Left ventricle myocardium inferior (tissue), 1 donor: ENCODE data around the gene ZNF221. TPM values are rescaled to one million over a fixed set of nuclear protein-coding genes. Genes with fewer than 3 reads are reported as not detected.

Experiments
- DNase-seq: peaks from one replicate; pipeline ENCODE4 v3.0.0-alpha.2; 2020
- H3K27ac ChIP-seq: fragments of 200-600 bp; replicated peaks from 2 replicates; pipeline ENCODE4 v1.8.0; 2021
- H3K27me3 ChIP-seq: fragments of 200-600 bp; 2 replicates; pipeline ENCODE4 v1.8.0; 2021; ENCODE audit warnings: low read depth
- H3K36me3 ChIP-seq: fragments of 200-600 bp; 2 replicates; pipeline ENCODE4 v1.8.0; 2021
- H3K4me1 ChIP-seq: fragments of 200-600 bp; 2 replicates; pipeline ENCODE4 v1.8.0; 2021
- H3K4me3 ChIP-seq: fragments of 200-600 bp; 2 replicates; pipeline ENCODE4 v1.8.0; 2021; ENCODE audit warnings: mild to moderate bottlenecking, moderate library complexity
- H3K9me3 ChIP-seq: fragments of 200-600 bp; replicated peaks from 2 replicates; pipeline ENCODE4 v1.8.0; 2021
- intact Hi-C: fragments of 100-400 bp; cut with micrococcal nuclease; formaldehyde crosslinking; loops from one replicate; pipeline ENCODE4 v1.11.0; 2022
- total RNA-seq: library from RNA; stranded (reverse); fragmentation: NEBNext Ultra II Directional; extraction: Animal tissue kit (Norgen Biotek cat#: 25700); gene quantifications from one replicate; pipeline ENCODE4 v1.2.1, GENCODE V29; 2021
- TF ChIP-seq, protein P1 (sequence below): fragments of 200-600 bp; IDR thresholded peaks from 2 replicates; pipeline ENCODE4 v1.8.0; 2021; ENCODE audit warnings: antibody characterized with exemption, mild to moderate bottlenecking, borderline replicate concordance
- donor health status: DM: no; HTN: yes; CAD: no; lungs with severe emphysema.

The ZNF221 gene
- total RNA-seq, 1 donor from 2014 or later: 3.7 TPM

DNA sequence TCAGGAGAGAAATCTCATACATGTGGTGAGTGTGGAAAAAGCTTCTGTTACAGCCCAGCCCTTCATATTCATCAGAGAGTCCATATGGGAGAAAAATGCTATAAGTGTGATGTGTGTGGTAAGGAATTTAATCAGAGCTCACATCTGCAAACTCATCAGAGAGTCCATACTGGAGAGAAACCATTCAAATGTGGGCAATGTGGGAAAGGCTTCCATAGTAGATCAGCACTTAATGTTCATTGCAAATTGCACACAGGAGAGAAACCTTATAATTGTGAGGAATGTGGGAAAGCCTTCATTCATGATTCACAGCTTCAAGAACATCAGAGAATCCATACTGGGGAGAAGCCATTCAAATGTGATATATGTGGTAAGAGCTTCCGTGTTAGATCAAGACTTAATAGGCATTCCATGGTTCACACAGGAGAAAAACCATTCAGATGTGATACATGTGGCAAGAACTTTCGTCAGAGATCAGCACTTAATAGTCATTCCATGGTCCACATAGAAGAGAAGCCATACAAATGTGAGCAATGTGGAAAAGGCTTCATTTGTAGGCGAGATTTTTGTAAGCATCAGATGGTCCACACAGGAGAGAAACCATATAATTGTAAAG lies 15.2 kb downstream of the ZNF221 start:
- Histone ChIP-seq H3K9me3 (peaks cover 100% of the 10 kb centered on the region), H3K36me3 (peaks cover 99% of the 10 kb centered on the region), H3K4me3 (no peak overlapping the region), H3K27ac (no peak overlapping the region), H3K27me3 (no peaks in the 10 kb centered on the region), H3K4me1 (no peaks in the 10 kb centered on the region)
- TF ChIP-seq, protein P1, sequence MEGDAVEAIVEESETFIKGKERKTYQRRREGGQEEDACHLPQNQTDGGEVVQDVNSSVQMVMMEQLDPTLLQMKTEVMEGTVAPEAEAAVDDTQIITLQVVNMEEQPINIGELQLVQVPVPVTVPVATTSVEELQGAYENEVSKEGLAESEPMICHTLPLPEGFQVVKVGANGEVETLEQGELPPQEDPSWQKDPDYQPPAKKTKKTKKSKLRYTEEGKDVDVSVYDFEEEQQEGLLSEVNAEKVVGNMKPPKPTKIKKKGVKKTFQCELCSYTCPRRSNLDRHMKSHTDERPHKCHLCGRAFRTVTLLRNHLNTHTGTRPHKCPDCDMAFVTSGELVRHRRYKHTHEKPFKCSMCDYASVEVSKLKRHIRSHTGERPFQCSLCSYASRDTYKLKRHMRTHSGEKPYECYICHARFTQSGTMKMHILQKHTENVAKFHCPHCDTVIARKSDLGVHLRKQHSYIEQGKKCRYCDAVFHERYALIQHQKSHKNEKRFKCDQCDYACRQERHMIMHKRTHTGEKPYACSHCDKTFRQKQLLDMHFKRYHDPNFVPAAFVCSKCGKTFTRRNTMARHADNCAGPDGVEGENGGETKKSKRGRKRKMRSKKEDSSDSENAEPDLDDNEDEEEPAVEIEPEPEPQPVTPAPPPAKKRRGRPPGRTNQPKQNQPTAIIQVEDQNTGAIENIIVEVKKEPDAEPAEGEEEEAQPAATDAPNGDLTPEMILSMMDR: no peak
- no peak for DNase-seq
- intact Hi-C loops: no loop called here

DNA sequence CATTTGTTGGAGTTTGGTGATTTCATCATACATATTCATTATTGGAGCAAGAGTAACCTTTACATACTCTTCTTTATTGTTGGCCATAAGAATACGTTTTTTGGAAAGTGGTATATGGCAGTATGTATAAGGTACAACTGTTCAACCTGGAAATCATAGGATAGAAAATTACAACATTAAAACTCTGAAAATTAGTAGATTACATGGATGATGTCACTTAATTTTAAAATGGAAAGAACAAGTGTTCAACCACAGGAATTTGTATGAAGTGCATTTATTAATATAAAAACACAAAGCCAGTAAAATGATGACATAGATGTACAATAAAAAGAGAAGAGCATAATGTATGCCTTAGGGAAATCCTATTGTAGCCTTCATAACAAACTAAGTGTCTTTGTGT lies 25.7 kb downstream of the ZNF221 start:
- peaks cover 11% of the 10 kb centered on the region for H3K36me3 ChIP-seq
- intact Hi-C loops: no loop called here
- peaks cover 100% of the 10 kb centered on the region for H3K9me3 ChIP-seq
- H3K4me1 ChIP-seq: no peaks in the 10 kb centered on the region
- H3K27me3 ChIP-seq: no peaks in the 10 kb centered on the region
- TF ChIP-seq, protein P1: no peak
- no peak for DNase-seq
- no peak overlapping the region for H3K27ac ChIP-seq
- no peak overlapping the region for H3K4me3 ChIP-seq

DNA sequence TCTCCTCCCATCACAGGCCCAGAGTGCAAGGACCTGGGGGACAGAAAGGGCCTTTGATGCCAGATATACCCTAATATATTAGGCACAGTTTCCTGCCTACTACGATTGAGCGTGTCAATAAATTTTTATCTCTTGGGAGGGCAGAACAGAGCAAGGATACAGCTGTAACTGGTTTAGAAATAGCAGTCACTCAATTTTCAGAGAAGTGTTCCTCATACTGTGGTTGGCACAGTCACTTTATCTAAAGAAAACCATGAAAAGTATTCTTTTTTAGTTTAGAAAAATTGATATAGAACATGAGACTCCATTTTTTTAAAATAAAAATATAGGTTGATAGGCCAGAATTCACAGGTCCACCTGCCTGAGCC lies 32.5 kb downstream of the ZNF221 start:
- no peak for DNase-seq
- TF ChIP-seq, protein P1: no peak
- Histone ChIP-seq H3K27me3 (no peaks in the 10 kb centered on the region), H3K4me3 (peak overlapping the region; percentile 80), H3K4me1 (peaks cover 21% of the 10 kb centered on the region), H3K27ac (peak overlapping the region; percentile 84), H3K36me3 (peaks cover 4% of the 10 kb centered on the region), H3K9me3 (peaks cover 46% of the 10 kb centered on the region)
- intact Hi-C loops: no loop called here

- peaks cover 40% of the 10 kb centered on the region for H3K9me3 ChIP-seq
- no peaks in the 10 kb centered on the region for H3K27me3 ChIP-seq
- peaks cover 21% of the 10 kb centered on the region for H3K4me1 ChIP-seq
- peaks cover 10% of the 10 kb centered on the region for H3K36me3 ChIP-seq
- peak within 1 kb of the TSS; percentile 84 for H3K27ac ChIP-seq
- TF ChIP-seq, protein P1: no peak
- peak; percentile 90 for DNase-seq
- intact Hi-C loops: no loop called here
- H3K4me3 ChIP-seq: peak within 1 kb of the TSS; percentile 80
Measured at GRCh38 chr19:43983912-43984686, 33.1 kb downstream of the ZNF221 start, which contains the start of gene ZNF155. Gene ZNF155 (plus strand): TSS chr19:43984188. CDS start chr19:43988544, 4,356 bp downstream.

- no peaks in the 10 kb centered on the region for H3K27me3 ChIP-seq
- intact Hi-C loops: no loop called here
- peaks cover 21% of the 10 kb centered on the region for H3K4me1 ChIP-seq
- DNase-seq: peak; percentile 18
- peaks cover 15% of the 10 kb centered on the region for H3K36me3 ChIP-seq
- TF ChIP-seq, protein P1: no peak
- peaks cover 34% of the 10 kb centered on the region for H3K9me3 ChIP-seq
- peak overlapping the region; percentile 80 for H3K4me3 ChIP-seq
- peak overlapping the region; percentile 84 for H3K27ac ChIP-seq
Measured at GRCh38 chr19:43984687-43985000, 33.6 kb downstream of the ZNF221 start.
